B cell (primary cell): ENCODE measurements around the gene PI4KA. TPM values are rescaled to one million over a fixed set of nuclear protein-coding genes. Genes with fewer than 3 reads are reported as not detected.

ENCODE experiments used
- ATAC-seq: fragments of 200-7000 bp; cut with Tn5 transposase; one replicate; pipeline ENCODE4 v1.10.0; 2021; ENCODE audit warnings: low read depth, mild to moderate bottlenecking, moderate number of reproducible peaks, moderate library complexity
- CTCF ChIA-PET: fragments of 350-600 bp; sonication (Branson Sonifier 250); formaldehyde crosslinking; loops from one replicate; lab custom pipeline; 2021; ENCODE audit warnings: antibody characterized with exemption, inconsistent platforms; lab: Charles Lee
- POLR2A ChIA-PET: fragments of 350-600 bp; sonication (Branson Sonifier 250); formaldehyde crosslinking; loops from one replicate; lab custom pipeline; 2021; ENCODE audit warnings: antibody characterized with exemption; lab: Charles Lee
- DNase-seq: peaks from one replicate; pipeline ENCODE4 v3.0.0; 2013
- H2AFZ ChIP-seq: 2 replicates; pipeline ENCODE4 v1.6.1; 2012; ENCODE audit warnings: mild to moderate bottlenecking, low read depth, low read length; ENCODE audit not compliant: insufficient read depth, poor library complexity, severe bottlenecking
- H3K27ac ChIP-seq, 2 donors: 1 replicate in 1 of 2; 2 replicates in 1 of 2; pipeline ENCODE4 v1.5.1; 2012 to 2013; ENCODE audit warnings: low read length in 2 of 2, mild to moderate bottlenecking in 2 of 2, moderate library complexity in 1 of 2
- H3K27me3 ChIP-seq, 4 experiments: fragments of 200-600 bp in 1 of 4; sonication (generic) in 1 of 4; replicated peaks in 1 of 4; 1 replicate in 2 of 4; 2 replicates in 2 of 4; pipeline versions ENCODE4 v1.6.1 to v1.7.0; 2013 to 2016; ENCODE audit warnings: low read length in 3 of 4, mild to moderate bottlenecking in 2 of 4, mixed read lengths in 1 of 4, moderate library complexity in 1 of 4; ENCODE audit not compliant: insufficient read depth in 4 of 4, control insufficient read depth in 3 of 4; ENCODE audit errors: control extremely low read depth in 1 of 4
- H3K36me3 ChIP-seq, 2 experiments: replicated peaks in 1 of 2; 1 replicate in 1 of 2; 2 replicates in 1 of 2; pipeline versions ENCODE4 v1.6.1 to v1.7.1; 2013; ENCODE audit warnings: low read length in 1 of 2; ENCODE audit not compliant: insufficient read depth in 2 of 2, control insufficient read depth in 1 of 2; ENCODE audit errors: control extremely low read depth in 1 of 2, extremely low read depth in 1 of 2
- H3K4me1 ChIP-seq, 2 donors: fragments of 200-600 bp in 1 of 2; sonication (generic) in 1 of 2; 1 replicate in 1 of 2; 2 replicates in 1 of 2; pipeline versions ENCODE4 v1.5.1 to v1.6.1; 2013 to 2017; ENCODE audit warnings: low read length in 2 of 2; ENCODE audit not compliant: control insufficient read depth in 2 of 2, insufficient read depth in 2 of 2
- H3K4me2 ChIP-seq: replicated peaks from 2 replicates; pipeline ENCODE3; 2012; ENCODE audit warnings: mild to moderate bottlenecking, low read depth, low read length; ENCODE audit not compliant: poor library complexity, severe bottlenecking
- H3K4me3 ChIP-seq, 5 experiments: fragments of 200-600 bp in 1 of 5; sonication (generic) in 1 of 5; 1 replicate in 3 of 5; 2 replicates in 2 of 5; pipeline versions ENCODE4 v1.5.1 to v1.7.0; 2011 to 2016; ENCODE audit warnings: low read length in 4 of 5, mild to moderate bottlenecking in 4 of 5, low read depth in 2 of 5, control low read depth in 1 of 5, moderate library complexity in 1 of 5; ENCODE audit not compliant: insufficient read depth in 1 of 5; ENCODE audit errors: control extremely low read depth in 1 of 5, extremely low read depth in 1 of 5
- H3K79me2 ChIP-seq: fragments of 200-600 bp; sonication (generic); one replicate; pipeline ENCODE4 v1.6.0; 2016; ENCODE audit warnings: low read length; ENCODE audit not compliant: control insufficient read depth, insufficient read depth
- H3K9ac ChIP-seq: fragments of 200-600 bp; sonication (generic); 2 replicates; pipeline ENCODE4 v1.6.1; 2017; ENCODE audit warnings: mild to moderate bottlenecking, low read length, moderate library complexity
- H3K9me3 ChIP-seq, 3 donors: one replicate each; pipeline versions ENCODE4 v1.6.1 to v1.7.1; 2013; ENCODE audit warnings: low read length in 2 of 3; ENCODE audit not compliant: control insufficient read depth in 2 of 3, insufficient read depth in 1 of 3; ENCODE audit errors: control extremely low read depth in 1 of 3
- H4K20me1 ChIP-seq: 2 replicates; pipeline ENCODE4 v1.6.0; 2012; ENCODE audit warnings: mild to moderate bottlenecking, low read length; ENCODE audit not compliant: insufficient read depth, control insufficient read depth, poor library complexity, severe bottlenecking
- H3K27ac Mint-ChIP-seq: one replicate; pipeline ENCODE4 v1.8.0; 2021; ENCODE audit warnings: mixed read lengths
- H3K27me3 Mint-ChIP-seq: one replicate; pipeline ENCODE4 v1.8.0; 2021; ENCODE audit warnings: mixed read lengths
- H3K4me1 Mint-ChIP-seq: one replicate; pipeline ENCODE4 v1.8.0; 2021; ENCODE audit warnings: mixed read lengths
- H3K4me3 Mint-ChIP-seq: one replicate; pipeline ENCODE4 v1.8.0; 2021; ENCODE audit warnings: mixed read lengths
- H3K9me3 Mint-ChIP-seq: one replicate; pipeline ENCODE4 v1.8.0; 2022; ENCODE audit warnings: mixed read lengths; ENCODE audit not compliant: insufficient read depth
- EZH2 ChIP-seq: IDR thresholded peaks from 2 replicates; pipeline ENCODE4 v1.6.1; 2012; ENCODE audit warnings: borderline replicate concordance, low read depth, mild to moderate bottlenecking, moderate library complexity, low read length; ENCODE audit not compliant: insufficient read depth, poor library complexity, severe bottlenecking
- WGBS: methylation state at CpG from one replicate; pipeline ENCODE4 v1.1.5; 2013; ENCODE audit warnings: missing lambda C conversion rate; ENCODE audit not compliant: insufficient coverage; 5-methylcytosine and 5-hydroxymethylcytosine counted together
- intact Hi-C: fragments of 100-400 bp; cut with micrococcal nuclease; formaldehyde crosslinking; loops from one replicate; pipeline ENCODE4 v1.10.0; 2022
- polyA plus RNA-seq: library from polyadenylated mRNA; depleted of rRNA; stranded (reverse); fragments of >200 nt; gene quantifications from 2 replicates; pipeline ENCODE4 v1.2.3, GENCODE V29; 2012
- total RNA-seq, 2 donors: library from RNA; stranded (reverse); fragments of 120-200 nt in 1 of 2; gene quantifications; 1 replicate in 1 of 2; 2 replicates in 1 of 2; pipeline versions ENCODE4 v1.2.3 to v1.2.4, GENCODE V29; 2013 to 2022
- TF ChIP-seq, protein P1 (sequence below): fragments of 200-600 bp; IDR thresholded peaks from one replicate; pipeline ENCODE4 v1.8.0; 2022; ENCODE audit warnings: antibody characterized with exemption, mild to moderate bottlenecking

The PI4KA gene
- total and polyA plus RNA-seq, 2 donors (not counting 1 experiment from before 2014, with no cell fraction given), result 85.9 to 156 TPM

- Histone ChIP-seq H3K36me3 (peaks cover 0 to 41% of the 10 kb centered on the region in 2 experiments), H3K79me2 (no peaks in the 10 kb centered on the region), H3K9me3 (no peaks in the 10 kb centered on the region), H3K9ac (no peak overlapping the region), H3K4me1 (peaks cover 24 to 48% of the 10 kb centered on the region in 2 donors), H3K27me3 (no peaks in the 10 kb centered on the region), H4K20me1 (no peaks in the 10 kb centered on the region), H2AFZ (no peak overlapping the region), H3K27ac (no peak overlapping the region), H3K4me3 (no peak overlapping the region), H3K4me2 (no peak overlapping the region)
- ATAC-seq (no peak), DNase-seq (no peak)
- H3K9me3 Mint-ChIP-seq, result no peaks in the 10 kb centered on the region
- peak overlapping the region; percentile 61 for H3K27ac Mint-ChIP-seq
- peaks cover 49% of the 10 kb centered on the region for H3K4me1 Mint-ChIP-seq
- intact Hi-C loops, result no loop called here
- TF ChIP-seq, protein P1, sequence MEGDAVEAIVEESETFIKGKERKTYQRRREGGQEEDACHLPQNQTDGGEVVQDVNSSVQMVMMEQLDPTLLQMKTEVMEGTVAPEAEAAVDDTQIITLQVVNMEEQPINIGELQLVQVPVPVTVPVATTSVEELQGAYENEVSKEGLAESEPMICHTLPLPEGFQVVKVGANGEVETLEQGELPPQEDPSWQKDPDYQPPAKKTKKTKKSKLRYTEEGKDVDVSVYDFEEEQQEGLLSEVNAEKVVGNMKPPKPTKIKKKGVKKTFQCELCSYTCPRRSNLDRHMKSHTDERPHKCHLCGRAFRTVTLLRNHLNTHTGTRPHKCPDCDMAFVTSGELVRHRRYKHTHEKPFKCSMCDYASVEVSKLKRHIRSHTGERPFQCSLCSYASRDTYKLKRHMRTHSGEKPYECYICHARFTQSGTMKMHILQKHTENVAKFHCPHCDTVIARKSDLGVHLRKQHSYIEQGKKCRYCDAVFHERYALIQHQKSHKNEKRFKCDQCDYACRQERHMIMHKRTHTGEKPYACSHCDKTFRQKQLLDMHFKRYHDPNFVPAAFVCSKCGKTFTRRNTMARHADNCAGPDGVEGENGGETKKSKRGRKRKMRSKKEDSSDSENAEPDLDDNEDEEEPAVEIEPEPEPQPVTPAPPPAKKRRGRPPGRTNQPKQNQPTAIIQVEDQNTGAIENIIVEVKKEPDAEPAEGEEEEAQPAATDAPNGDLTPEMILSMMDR, result no peak
- TF ChIP-seq EZH2, result no peak
- H3K4me3 Mint-ChIP-seq, result peak overlapping the region; percentile 10
- 78% methylated on average over 8 of the region's 9 CpGs for WGBS
- H3K27me3 Mint-ChIP-seq, result no peaks in the 10 kb centered on the region
- ChIA-PET POLR2A (no interaction called here), CTCF (interaction anchor here (0.5 to 1.3 kb wide), 4 partner anchors 8 to 33 kb away, joined by 3 to 7 read pairs (median 4); no protein-coding TSS in a partner anchor)
These were observed 108.0 kb downstream of the PI4KA start for GRCh38 chr22:20750461-20751184.

- Histone ChIP-seq H4K20me1 (no peaks in the 10 kb centered on the region), H3K27me3 (no peaks in the 10 kb centered on the region), H3K4me3 (no peak overlapping the region), H3K4me2 (peak overlapping the region; percentile 42), H3K9ac (peak overlapping the region; percentile 32), H3K79me2 (no peaks in the 10 kb centered on the region), H3K9me3 (no peaks in the 10 kb centered on the region), H3K4me1 (peaks cover 24 to 48% of the 10 kb centered on the region in 2 donors), H3K36me3 (peaks cover 0 to 50% of the 10 kb centered on the region in 2 experiments), H3K27ac (peak overlapping the region; percentile 50 to 69), H2AFZ (no peak overlapping the region)
- ATAC-seq (no peak), DNase-seq (no peak)
- intact Hi-C loops, result no loop called here
- Mint-ChIP-seq H3K27me3 (no peaks in the 10 kb centered on the region), H3K9me3 (no peaks in the 10 kb centered on the region), H3K4me1 (peaks cover 52% of the 10 kb centered on the region), H3K4me3 (peak overlapping the region; percentile 30), H3K27ac (peak overlapping the region; percentile 60)
- ChIA-PET CTCF (interaction anchor here (1.3 kb wide), 1 partner anchor 11 kb away, joined by 4 read pairs; no protein-coding TSS in a partner anchor), POLR2A (no interaction called here)
- no peak for TF ChIP-seq EZH2
- TF ChIP-seq, protein P1, result no peak
- 44% methylated on average over 2 of the region's 3 CpGs for WGBS
These were observed 109.2 kb downstream of the PI4KA start for GRCh38 chr22:20749453-20749852.
